ENCODE results near the gene FAM110A.

Gene FAM110A

GRCh38 chr20:879626-880025, 46.1 kb downstream of the FAM110A start:
- Histone ChIP-seq H3K36me3 (ENCODE audit: insufficient read depth, low read length) (no peaks in the 10 kb centered on the region), H3K4me2 (ENCODE audit: low read depth, low read length, poor library complexity, severe bottlenecking) (no peak overlapping the region), H3K79me2 (ENCODE audit: insufficient read depth, low read length) (no peaks in the 10 kb centered on the region), H4K20me1 (ENCODE audit: insufficient read depth, low read length, poor library complexity, severe bottlenecking) (no peaks in the 10 kb centered on the region), H3F3A (ENCODE audit: low read depth) (no peaks in the 10 kb centered on the region), H3K4me3 (ENCODE audit: low read length, poor library complexity, severe bottlenecking) (no peak overlapping the region), H3K9me2 (replicated peaks; ENCODE audit: low read depth, low read length) (no peaks in the 10 kb centered on the region), H3K9me3 (ENCODE audit: insufficient read depth, low read depth, low read length) (no peaks in the 10 kb centered on the region), H3K9ac (ENCODE audit: low read depth, low read length, poor library complexity, severe bottlenecking) (no peak overlapping the region), H3K4me1 (ENCODE audit: insufficient read depth, low read length, poor library complexity, severe bottlenecking) (no peaks in the 10 kb centered on the region), H2AFZ (ENCODE audit: low read length) (no peak overlapping the region), H3K27me3 (ENCODE audit: insufficient read depth, low read length, poor library complexity, severe bottlenecking) (no peaks in the 10 kb centered on the region)
- TF ChIP-seq, protein P1, sequence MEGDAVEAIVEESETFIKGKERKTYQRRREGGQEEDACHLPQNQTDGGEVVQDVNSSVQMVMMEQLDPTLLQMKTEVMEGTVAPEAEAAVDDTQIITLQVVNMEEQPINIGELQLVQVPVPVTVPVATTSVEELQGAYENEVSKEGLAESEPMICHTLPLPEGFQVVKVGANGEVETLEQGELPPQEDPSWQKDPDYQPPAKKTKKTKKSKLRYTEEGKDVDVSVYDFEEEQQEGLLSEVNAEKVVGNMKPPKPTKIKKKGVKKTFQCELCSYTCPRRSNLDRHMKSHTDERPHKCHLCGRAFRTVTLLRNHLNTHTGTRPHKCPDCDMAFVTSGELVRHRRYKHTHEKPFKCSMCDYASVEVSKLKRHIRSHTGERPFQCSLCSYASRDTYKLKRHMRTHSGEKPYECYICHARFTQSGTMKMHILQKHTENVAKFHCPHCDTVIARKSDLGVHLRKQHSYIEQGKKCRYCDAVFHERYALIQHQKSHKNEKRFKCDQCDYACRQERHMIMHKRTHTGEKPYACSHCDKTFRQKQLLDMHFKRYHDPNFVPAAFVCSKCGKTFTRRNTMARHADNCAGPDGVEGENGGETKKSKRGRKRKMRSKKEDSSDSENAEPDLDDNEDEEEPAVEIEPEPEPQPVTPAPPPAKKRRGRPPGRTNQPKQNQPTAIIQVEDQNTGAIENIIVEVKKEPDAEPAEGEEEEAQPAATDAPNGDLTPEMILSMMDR (conservative IDR thresholded peaks at IDR 0.05; ENCODE audit: low read length) = no peak
- TF ChIP-seq EZH2phosphoT487 (IDR thresholded peaks at IDR 0.05; ENCODE audit: borderline replicate concordance) = no peak

DNA sequence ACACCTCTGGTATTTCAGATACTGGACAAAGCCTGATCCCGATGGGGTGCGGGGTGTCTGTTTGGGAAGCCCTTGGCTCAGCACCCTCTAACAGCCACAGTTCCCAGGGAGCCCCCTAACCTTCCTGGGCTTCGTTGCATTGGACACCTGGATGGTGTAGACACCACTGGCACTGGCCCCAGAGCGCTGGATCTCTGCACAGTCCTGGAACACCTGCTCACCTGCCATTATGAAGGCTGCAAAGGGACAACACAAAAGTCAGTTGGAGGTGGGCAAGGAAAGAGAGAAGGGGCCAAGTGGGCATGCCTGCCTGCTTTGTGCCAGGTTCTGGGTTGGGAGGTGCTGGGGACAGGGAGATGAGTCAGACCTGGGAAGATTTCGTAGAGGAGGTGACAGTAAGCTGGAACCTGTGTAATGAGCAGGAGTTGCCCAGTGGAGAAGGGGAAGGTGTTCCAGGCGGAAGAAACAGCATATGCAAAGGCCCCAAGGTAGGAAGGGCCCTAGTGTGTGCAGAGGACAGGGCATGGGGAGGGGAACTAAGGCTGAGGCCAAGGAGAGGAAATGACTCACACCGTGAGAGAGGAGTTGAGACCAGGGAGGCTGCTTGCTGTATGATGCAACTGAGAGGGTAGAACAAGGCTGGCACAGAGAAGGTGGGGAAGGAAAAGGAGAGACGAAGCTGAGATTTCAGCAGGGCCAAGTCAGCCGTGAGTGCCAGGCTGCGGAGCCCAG, 47.7 kb downstream of the FAM110A start:
- Histone ChIP-seq H3K9ac (ENCODE audit: low read depth, low read length, poor library complexity, severe bottlenecking) (no peak overlapping the region), H3K4me2 (ENCODE audit: low read depth, low read length, poor library complexity, severe bottlenecking) (no peak overlapping the region)
- no peak for TF ChIP-seq EZH2phosphoT487 (IDR thresholded peaks at IDR 0.05; ENCODE audit: borderline replicate concordance)
- TF ChIP-seq, protein P1 (conservative IDR thresholded peaks at IDR 0.05; ENCODE audit: low read length) = no peak

DNA sequence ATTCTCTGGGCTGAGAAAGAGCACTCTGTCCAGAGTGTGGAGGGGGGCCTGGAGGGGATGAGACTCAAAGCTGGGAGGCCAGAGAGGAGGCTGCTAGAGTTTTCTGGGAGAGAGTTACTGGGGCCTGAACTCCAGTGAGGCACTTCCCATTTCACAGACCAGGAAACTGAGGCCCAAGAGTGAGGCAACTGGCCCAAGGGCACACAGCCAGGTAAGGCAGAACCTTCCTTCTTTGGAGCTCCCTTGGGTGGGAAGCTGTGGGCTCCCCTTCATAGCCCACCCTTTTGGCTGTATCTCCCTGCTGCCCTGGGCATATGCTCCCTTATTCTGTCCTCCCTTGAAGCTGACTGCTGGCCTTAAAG, 48.2 kb downstream of the FAM110A start:
- Histone ChIP-seq H3F3A (ENCODE audit: low read depth) (no peaks in the 10 kb centered on the region), H3K4me1 (ENCODE audit: insufficient read depth, low read length, poor library complexity, severe bottlenecking) (no peaks in the 10 kb centered on the region), H3K4me2 (ENCODE audit: low read depth, low read length, poor library complexity, severe bottlenecking) (no peak overlapping the region), H3K79me2 (ENCODE audit: insufficient read depth, low read length) (no peaks in the 10 kb centered on the region), H3K9me3 (ENCODE audit: insufficient read depth, low read depth, low read length) (no peaks in the 10 kb centered on the region), H3K4me3 (ENCODE audit: low read length, poor library complexity, severe bottlenecking) (no peak overlapping the region), H3K9me2 (replicated peaks; ENCODE audit: low read depth, low read length) (no peaks in the 10 kb centered on the region), H3K27me3 (ENCODE audit: insufficient read depth, low read length, poor library complexity, severe bottlenecking) (no peaks in the 10 kb centered on the region), H4K20me1 (ENCODE audit: insufficient read depth, low read length, poor library complexity, severe bottlenecking) (no peaks in the 10 kb centered on the region), H3K36me3 (ENCODE audit: insufficient read depth, low read length) (no peaks in the 10 kb centered on the region), H2AFZ (ENCODE audit: low read length) (no peak overlapping the region), H3K9ac (ENCODE audit: low read depth, low read length, poor library complexity, severe bottlenecking) (no peak overlapping the region)
- no peak for TF ChIP-seq EZH2phosphoT487 (IDR thresholded peaks at IDR 0.05; ENCODE audit: borderline replicate concordance)
- TF ChIP-seq, protein P1 (conservative IDR thresholded peaks at IDR 0.05; ENCODE audit: low read length) = no peak

More for the DNA sequence above, 47.7 kb downstream of the FAM110A start:
- Histone ChIP-seq H3K36me3 (ENCODE audit: insufficient read depth, low read length) (no peaks in the 10 kb centered on the region), H3K79me2 (ENCODE audit: insufficient read depth, low read length) (no peaks in the 10 kb centered on the region), H3K27me3 (ENCODE audit: insufficient read depth, low read length, poor library complexity, severe bottlenecking) (no peaks in the 10 kb centered on the region), H4K20me1 (ENCODE audit: insufficient read depth, low read length, poor library complexity, severe bottlenecking) (no peaks in the 10 kb centered on the region), H3K9me3 (ENCODE audit: insufficient read depth, low read depth, low read length) (no peaks in the 10 kb centered on the region), H3K4me1 (ENCODE audit: insufficient read depth, low read length, poor library complexity, severe bottlenecking) (no peaks in the 10 kb centered on the region), H3K9me2 (replicated peaks; ENCODE audit: low read depth, low read length) (no peaks in the 10 kb centered on the region), H3K4me3 (ENCODE audit: low read length, poor library complexity, severe bottlenecking) (no peak overlapping the region), H3F3A (ENCODE audit: low read depth) (no peaks in the 10 kb centered on the region), H2AFZ (ENCODE audit: low read length) (no peak overlapping the region)
